D341Med (cell line): ENCODE results near the gene SYTL3.
"Not testable (repeated sequence)": the region's sequence is repeated elsewhere in the genome, so short reads cannot be mapped to it uniquely, and the experiment has no call there.

ENCODE experiments used
- DNase-seq: peaks from one replicate; pipeline ENCODE4 v3.0.0; 2012; ENCODE audit warnings: low spot score

SYTL3 gene

GRCh38 chr6:158665332-158665731 lies 15.5 kb downstream of the SYTL3 start:
- no peak for DNase-seq

- DNase-seq: no peak
Observed at GRCh38 chr6:158666628-158667359, 16.9 kb downstream of the SYTL3 start.

- no peak for DNase-seq
Observed at GRCh38 chr6:158667360-158667981, 17.6 kb downstream of the SYTL3 start.

- no peak for DNase-seq
Observed at GRCh38 chr6:158668707-158669103, 18.9 kb downstream of the SYTL3 start.

- DNase-seq: no peak
Observed at GRCh38 chr6:158669145-158670035, 19.5 kb downstream of the SYTL3 start.

- not testable (repeated sequence) for DNase-seq
Observed at GRCh38 chr6:158672119-158672518, 22.3 kb downstream of the SYTL3 start.

GRCh38 chr6:158672726-158673125 lies 22.9 kb downstream of the SYTL3 start:
- no peak for DNase-seq

GRCh38 chr6:158674342-158675131 lies 24.7 kb downstream of the SYTL3 start:
- no peak for DNase-seq

- DNase-seq: not testable (repeated sequence)
Observed at GRCh38 chr6:158677094-158677493, 27.2 kb downstream of the SYTL3 start.

- DNase-seq: no peak
Observed at GRCh38 chr6:158677906-158678578, 28.2 kb downstream of the SYTL3 start.

GRCh38 chr6:158680015-158680414 lies 30.2 kb downstream of the SYTL3 start:
- no peak for DNase-seq

GRCh38 chr6:158680481-158680880 lies 30.6 kb downstream of the SYTL3 start:
- DNase-seq: no peak

GRCh38 chr6:158684311-158684710 lies 34.5 kb downstream of the SYTL3 start:
- DNase-seq: no peak

- no peak for DNase-seq
Observed at GRCh38 chr6:158684745-158685324, 35.0 kb downstream of the SYTL3 start.

- no peak for DNase-seq
Observed at GRCh38 chr6:158686311-158686710, 36.5 kb downstream of the SYTL3 start.

GRCh38 chr6:158686791-158687381 lies 37.0 kb downstream of the SYTL3 start:
- no peak for DNase-seq

- no peak for DNase-seq
Observed at GRCh38 chr6:158687506-158687905, 37.7 kb downstream of the SYTL3 start.

GRCh38 chr6:158688860-158689259 lies 39.0 kb downstream of the SYTL3 start:
- DNase-seq: no peak

- no peak for DNase-seq
Observed at GRCh38 chr6:158694913-158695312, 45.1 kb downstream of the SYTL3 start.

- DNase-seq: no peak
Observed at GRCh38 chr6:158697811-158698210, 48.0 kb downstream of the SYTL3 start.

GRCh38 chr6:158698931-158699330 lies 49.1 kb downstream of the SYTL3 start:
- DNase-seq: no peak
